Tibial artery (tissue), 4 donors: ENCODE results near the gene CAMK1G.

Experiments used
- DNase-seq, 2 donors: peaks; one replicate each; pipeline ENCODE4 v3.0.0-alpha.2; 2019
- H3K27ac ChIP-seq, 2 donors: fragments of 200-600 bp; sonication (generic) in 1 of 2; 1 replicate in 1 of 2; 2 replicates in 1 of 2; pipeline ENCODE4 v1.5.1; 2018 to 2019; ENCODE audit warnings: mild to moderate bottlenecking in 1 of 2
- H3K27me3 ChIP-seq, 2 donors: fragments of 200-600 bp; sonication (generic) in 1 of 2; one replicate each; pipeline versions ENCODE4 v1.5.1 to v1.6.0; 2016 to 2019
- H3K36me3 ChIP-seq, 3 donors: fragments of 200-600 bp; sonication (generic) in 2 of 3; one replicate each; pipeline ENCODE4 v1.5.1; 2016 to 2019; ENCODE audit warnings: mild to moderate bottlenecking in 2 of 3
- H3K4me1 ChIP-seq, 4 donors: fragments of 200-600 bp; sonication (generic) in 2 of 4; 1 replicate in 3 of 4; 2 replicates in 1 of 4; pipeline ENCODE4 v1.5.1; 2016 to 2019
- H3K4me3 ChIP-seq, 2 donors: fragments of 200-600 bp; sonication (generic) in 1 of 2; 1 replicate in 1 of 2; 2 replicates in 1 of 2; pipeline ENCODE4 v1.5.1; 2018 to 2019; ENCODE audit warnings: mild to moderate bottlenecking in 2 of 2
- H3K9me3 ChIP-seq, 3 donors: fragments of 200-600 bp; sonication (generic) in 1 of 3; one replicate each; pipeline ENCODE4 v1.5.1; 2016 to 2019
- CTCF ChIP-seq, 2 experiments: fragments of 200-600 bp in 1 of 2; fragments of 450-650 bp in 1 of 2; IDR thresholded peaks; one replicate each; pipeline ENCODE4 v1.5.1; 2017 to 2019; ENCODE audit warnings: antibody characterized with exemption in 2 of 2, mild to moderate bottlenecking in 1 of 2, moderate library complexity in 1 of 2
- intact Hi-C: fragments of 100-400 bp; cut with DNase I; formaldehyde crosslinking; loops from one replicate; pipeline ENCODE4 v1.15.0; 2023; ENCODE audit warnings: low total_unique reads

Gene CAMK1G

GRCh38 chr1:209557221-209557620 lies 26.3 kb upstream of the CAMK1G start:
- H3K36me3 ChIP-seq: no peaks in the 10 kb centered on the region
- intact Hi-C loops: no loop called here
- no peak overlapping the region for H3K4me3 ChIP-seq
- no peaks in the 10 kb centered on the region for H3K27me3 ChIP-seq
- no peak for DNase-seq
- no peak overlapping the region for H3K27ac ChIP-seq
- no peak for TF ChIP-seq CTCF (IDR thresholded peaks at IDR 0.05)
- H3K9me3 ChIP-seq: no peaks in the 10 kb centered on the region
- H3K4me1 ChIP-seq: no peaks in the 10 kb centered on the region

GRCh38 chr1:209560529-209560928 lies 23.0 kb upstream of the CAMK1G start:
- no peaks in the 10 kb centered on the region for H3K9me3 ChIP-seq
- H3K4me3 ChIP-seq: no peak overlapping the region
- H3K36me3 ChIP-seq: no peaks in the 10 kb centered on the region
- no peaks in the 10 kb centered on the region for H3K4me1 ChIP-seq
- no peak overlapping the region for H3K27ac ChIP-seq
- no peak for TF ChIP-seq CTCF (IDR thresholded peaks at IDR 0.05)
- intact Hi-C loops: no loop called here
- no peak for DNase-seq
- H3K27me3 ChIP-seq: peaks cover 0 to 8% of the 10 kb centered on the region in 2 donors

DNA sequence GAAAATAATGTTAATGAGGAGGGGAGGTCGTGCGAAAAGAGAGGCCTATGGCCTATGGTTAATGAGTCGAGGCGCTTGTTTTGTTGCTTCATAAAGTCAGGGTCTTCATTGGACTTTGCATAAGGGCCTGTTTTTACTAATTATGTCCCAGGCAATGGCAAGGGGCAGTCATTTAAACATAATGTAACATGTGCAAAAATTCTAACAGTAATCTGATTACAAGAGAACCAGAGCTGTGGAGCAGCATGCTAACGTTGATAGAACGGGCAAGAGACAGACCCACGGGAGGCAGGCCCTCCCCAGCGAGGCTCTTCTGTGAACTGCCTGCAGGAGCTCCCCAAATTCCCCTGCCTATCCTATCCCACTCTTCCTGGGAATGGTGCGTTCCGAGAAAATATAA lies 22.6 kb upstream of the CAMK1G start:
- intact Hi-C loops: no loop called here
- H3K9me3 ChIP-seq: no peaks in the 10 kb centered on the region

DNA sequence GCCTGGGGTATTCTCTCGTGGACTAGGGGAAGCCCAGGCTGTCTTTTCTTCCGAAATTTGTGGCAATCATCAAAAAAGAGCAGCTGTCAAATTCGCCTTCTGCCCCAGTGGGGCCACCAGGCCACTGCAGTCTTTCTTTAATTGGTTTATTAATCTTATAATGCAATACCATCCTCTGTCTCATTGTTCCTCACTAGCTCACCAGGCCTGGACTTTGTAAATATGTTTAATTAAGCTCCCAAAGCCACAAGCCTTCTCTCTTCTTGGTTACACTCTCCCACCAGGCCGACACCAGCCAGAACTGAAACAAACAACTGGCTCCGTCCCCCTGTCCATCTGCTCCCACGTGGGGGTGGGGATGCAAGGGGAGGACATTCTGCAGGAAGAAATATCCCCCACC lies 22.0 kb upstream of the CAMK1G start:
- no peak overlapping the region for H3K4me3 ChIP-seq
- H3K27ac ChIP-seq: no peak overlapping the region
- H3K36me3 ChIP-seq: no peaks in the 10 kb centered on the region
- no peaks in the 10 kb centered on the region for H3K9me3 ChIP-seq
- no peaks in the 10 kb centered on the region for H3K4me1 ChIP-seq
- intact Hi-C loops: no loop called here
- peaks cover 0 to 18% of the 10 kb centered on the region in 2 donors for H3K27me3 ChIP-seq
- DNase-seq: no peak
- TF ChIP-seq CTCF (IDR thresholded peaks at IDR 0.05): no peak

More for the DNA sequence above, 22.6 kb upstream of the CAMK1G start:
- TF ChIP-seq CTCF (IDR thresholded peaks at IDR 0.05): no peak
- no peaks in the 10 kb centered on the region for H3K36me3 ChIP-seq
- no peaks in the 10 kb centered on the region for H3K4me1 ChIP-seq
- peaks cover 0 to 13% of the 10 kb centered on the region in 2 donors for H3K27me3 ChIP-seq
- no peak for DNase-seq
- H3K4me3 ChIP-seq: no peak overlapping the region
- no peak overlapping the region for H3K27ac ChIP-seq

DNA sequence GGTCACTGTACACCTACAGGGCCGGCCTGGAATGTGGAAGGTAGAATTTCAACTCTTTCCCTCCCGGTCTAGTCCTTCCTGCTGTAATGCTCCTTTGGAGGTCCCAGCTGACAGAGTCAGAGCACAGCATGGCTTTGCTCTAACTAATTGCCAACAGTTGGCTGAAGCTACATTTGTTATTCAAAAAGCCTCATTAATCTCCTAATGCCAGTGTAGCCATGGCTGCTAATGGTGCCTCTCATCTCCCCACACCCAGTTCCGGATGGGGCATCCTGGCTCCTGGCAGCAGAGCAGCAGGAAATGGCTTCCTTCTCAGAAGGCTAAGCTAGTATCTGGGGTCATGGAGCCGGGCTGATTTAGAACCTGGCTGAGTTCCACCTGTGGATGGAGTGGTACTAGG lies 18.7 kb upstream of the CAMK1G start:
- no peaks in the 10 kb centered on the region for H3K36me3 ChIP-seq
- H3K4me3 ChIP-seq: no peak overlapping the region
- no peak overlapping the region for H3K27ac ChIP-seq
- H3K4me1 ChIP-seq: no peaks in the 10 kb centered on the region
- peaks cover 0 to 25% of the 10 kb centered on the region in 2 donors for H3K27me3 ChIP-seq
- TF ChIP-seq CTCF (IDR thresholded peaks at IDR 0.05): no peak
- DNase-seq: no peak
- intact Hi-C loops: no loop called here
- H3K9me3 ChIP-seq: no peaks in the 10 kb centered on the region
